GM21447 (cell line): Measurements from ENCODE around the gene PLXNA1.

ENCODE experiments used
- ATAC-seq: cut with Tn5 transposase; IDR thresholded peaks from one replicate; pipeline ENCODE4 v1.9.1; 2021; ENCODE audit not compliant: unreplicated experiment

Gene PLXNA1

GRCh38 chr3:126952983-126953660 is 29.8 kb upstream of the PLXNA1 start:
- ATAC-seq: no peak

DNA sequence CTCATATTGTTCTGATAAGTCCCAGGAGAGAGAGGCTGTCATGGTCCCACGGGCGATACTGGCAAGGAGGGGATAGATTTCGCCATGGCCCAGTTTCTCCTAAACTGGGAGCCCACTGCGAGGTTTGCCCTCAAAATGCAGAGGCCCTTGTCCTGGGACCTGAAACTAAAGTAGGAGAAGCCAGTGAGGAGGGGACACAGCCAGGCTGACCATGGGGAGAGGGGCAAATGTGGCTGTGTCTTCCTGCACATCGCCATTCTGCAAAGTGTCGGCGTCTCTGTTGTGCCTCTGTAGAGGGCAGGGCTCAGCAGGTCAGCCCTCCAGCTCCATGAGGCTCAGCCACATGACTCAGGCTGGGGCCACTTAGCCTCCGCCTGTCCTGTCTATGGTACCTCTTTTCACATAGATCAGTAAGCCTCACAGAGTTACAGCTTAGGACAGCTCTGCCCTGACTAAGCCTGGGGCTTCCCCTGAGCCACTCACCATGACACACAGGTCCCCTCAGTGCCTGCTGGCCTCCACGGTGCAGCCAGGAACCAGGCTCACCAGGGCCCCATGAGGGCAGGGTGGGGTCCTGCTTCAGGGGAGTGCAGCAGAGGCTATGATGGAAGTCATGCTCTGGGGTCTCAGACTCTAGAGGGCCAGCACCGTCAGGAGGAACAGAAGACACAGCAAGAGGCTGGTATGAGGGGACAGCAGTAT is 28.6 kb upstream of the PLXNA1 start:
- peak; percentile 63 for ATAC-seq

- peak; percentile 71 for ATAC-seq
These were observed 27.7 kb upstream of the PLXNA1 start for GRCh38 chr3:126955004-126955790.

DNA sequence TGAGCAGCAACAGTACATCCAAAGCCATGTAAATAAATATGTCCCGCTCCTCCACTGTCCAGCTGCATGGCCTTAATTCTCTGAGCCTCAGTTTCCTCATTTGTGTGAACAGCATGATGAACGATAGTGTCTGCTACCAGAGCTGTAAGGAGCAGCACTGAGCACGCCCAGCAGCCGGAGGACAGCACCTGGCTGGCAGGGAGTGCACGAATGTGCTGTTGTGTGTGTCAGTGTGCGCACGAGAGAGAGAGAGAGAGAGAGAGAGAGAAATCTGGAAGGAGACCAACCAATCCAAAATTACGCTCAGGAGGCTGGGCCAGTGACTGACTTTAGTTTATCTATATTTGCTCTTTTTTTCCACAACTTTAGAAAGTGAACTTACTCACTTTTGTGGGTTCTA is 26.6 kb upstream of the PLXNA1 start:
- ATAC-seq: no peak

- no peak for ATAC-seq
These were observed 25.9 kb upstream of the PLXNA1 start for GRCh38 chr3:126956866-126957650.

DNA sequence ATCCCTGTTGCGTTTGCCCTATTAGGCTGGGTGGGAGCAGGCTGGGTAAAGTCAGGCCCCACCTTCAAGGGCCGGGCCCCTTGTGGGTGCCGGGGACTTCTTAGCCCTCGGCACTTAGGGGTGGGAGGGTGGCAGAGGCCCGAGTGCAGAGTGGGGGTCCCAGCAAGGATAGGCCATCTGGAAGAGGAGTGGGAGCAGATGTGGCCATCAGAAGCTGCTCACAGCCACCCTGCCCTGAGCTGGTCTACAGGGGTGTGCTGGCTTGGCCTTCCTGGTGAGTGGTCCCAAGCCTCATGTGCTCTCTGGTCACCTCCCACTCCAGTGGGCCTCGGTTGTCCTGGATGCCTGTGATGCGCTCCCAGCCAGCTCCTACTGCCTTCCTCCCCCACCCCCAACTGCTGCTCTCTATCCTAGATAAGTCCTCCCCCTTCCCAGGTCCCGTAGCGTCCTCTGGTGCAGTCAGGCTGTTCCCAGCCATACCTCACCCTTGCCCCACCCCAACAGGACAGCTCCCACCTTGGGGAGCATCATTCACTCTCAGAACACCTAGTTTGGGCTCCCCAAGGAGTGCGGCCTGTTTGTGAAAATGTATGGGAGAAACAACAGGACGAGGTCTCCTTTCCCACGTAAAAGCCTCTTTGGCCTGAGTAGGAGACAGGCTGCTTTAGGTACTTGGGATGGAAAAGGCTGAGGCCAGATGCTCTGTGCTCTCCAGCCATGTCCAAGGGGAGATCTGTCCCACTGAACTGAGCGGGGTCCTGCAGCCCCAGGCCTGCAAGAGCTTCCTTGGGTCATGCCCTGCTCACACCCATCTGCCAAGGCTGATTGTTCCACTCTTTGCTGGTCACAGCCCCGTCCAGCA is 24.9 kb upstream of the PLXNA1 start:
- no peak for ATAC-seq

- no peak for ATAC-seq
These were observed 24.3 kb upstream of the PLXNA1 start for GRCh38 chr3:126958638-126959085.

GRCh38 chr3:126959136-126959920 is 23.6 kb upstream of the PLXNA1 start:
- no peak for ATAC-seq

GRCh38 chr3:126959921-126960603 is 22.9 kb upstream of the PLXNA1 start:
- no peak for ATAC-seq

GRCh38 chr3:126960604-126960995 is 22.3 kb upstream of the PLXNA1 start:
- no peak for ATAC-seq

DNA sequence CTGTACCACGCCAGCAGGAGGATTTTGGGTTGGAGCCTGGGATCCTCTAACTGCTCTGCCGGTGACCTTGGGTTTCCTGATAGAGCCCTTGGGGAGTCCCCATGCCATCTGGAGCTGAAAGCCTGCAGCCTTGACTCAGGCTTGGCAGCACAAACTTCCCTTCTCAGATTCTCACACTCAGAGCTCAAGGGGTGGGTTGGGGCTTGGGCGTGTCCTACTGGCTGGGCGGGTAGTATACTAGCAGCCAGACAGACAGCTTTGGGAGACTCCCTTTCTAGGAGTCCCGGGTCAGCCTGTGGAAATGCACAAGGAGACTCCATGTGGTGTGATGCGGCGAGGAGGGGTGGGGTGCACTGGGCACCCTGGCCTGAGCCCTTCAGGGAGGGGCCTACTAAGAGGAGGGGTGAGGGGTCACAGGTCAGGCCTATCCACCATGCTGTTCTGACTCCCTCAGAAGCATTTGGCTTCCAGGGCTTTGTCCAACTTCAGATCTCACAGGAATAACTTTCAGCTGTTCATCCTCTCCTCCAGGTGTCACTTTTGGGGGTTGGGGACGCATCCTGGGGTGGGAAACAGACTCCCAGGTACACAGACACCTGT is 21.6 kb upstream of the PLXNA1 start:
- ATAC-seq: peak; percentile 76

GRCh38 chr3:126961791-126962461 is 21.0 kb upstream of the PLXNA1 start:
- ATAC-seq: no peak

DNA sequence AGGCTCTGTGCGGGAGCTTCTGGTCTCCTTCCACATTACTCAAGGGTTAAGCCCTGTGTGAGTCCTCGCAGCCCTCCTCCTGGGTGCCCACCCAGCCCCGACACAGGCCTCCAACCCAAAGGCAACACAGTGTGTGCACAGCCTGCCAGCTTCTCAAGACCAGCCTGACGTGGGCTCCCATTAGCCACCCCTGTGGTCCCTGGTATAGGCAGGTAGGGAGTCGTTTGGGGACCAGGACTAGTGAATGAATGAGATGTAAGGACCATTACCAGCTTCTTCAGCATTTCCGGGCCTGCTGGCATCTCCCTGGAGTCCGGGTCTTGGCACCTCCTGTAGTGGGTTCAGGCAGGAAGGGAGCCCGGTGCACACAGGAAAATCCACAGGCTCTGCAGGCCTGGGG is 20.2 kb upstream of the PLXNA1 start:
- no peak for ATAC-seq

GRCh38 chr3:126963261-126964190 is 19.4 kb upstream of the PLXNA1 start:
- ATAC-seq: no peak

GRCh38 chr3:126964261-126964660 is 18.7 kb upstream of the PLXNA1 start:
- ATAC-seq: no peak

DNA sequence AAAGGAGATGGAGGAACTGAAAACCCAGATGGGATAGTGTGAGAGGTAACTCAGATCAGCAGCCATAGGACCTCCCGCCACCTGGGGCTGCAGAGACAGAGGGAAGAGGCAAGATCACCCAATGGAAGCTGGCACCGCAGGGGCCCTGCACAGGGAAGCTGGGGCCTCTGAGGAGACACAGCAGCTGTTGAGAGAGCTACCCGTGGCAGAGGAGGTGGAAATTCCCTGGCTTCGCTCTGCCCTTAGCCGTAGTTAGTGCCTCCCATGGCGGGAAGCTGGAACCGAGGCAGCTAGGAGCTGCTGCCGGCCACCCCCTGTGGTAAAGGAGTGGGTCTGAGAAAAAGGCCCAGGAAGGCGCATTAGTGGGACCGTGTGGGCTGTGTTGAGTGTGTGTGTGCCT is 18.0 kb upstream of the PLXNA1 start:
- ATAC-seq: no peak
